GM19438 (cell line): ENCODE results near the gene NAPB.

Source experiments
- ATAC-seq: cut with Tn5 transposase; IDR thresholded peaks from one replicate; pipeline ENCODE4 v1.9.1; 2021; ENCODE audit warnings: low read depth; ENCODE audit not compliant: unreplicated experiment

NAPB gene

DNA sequence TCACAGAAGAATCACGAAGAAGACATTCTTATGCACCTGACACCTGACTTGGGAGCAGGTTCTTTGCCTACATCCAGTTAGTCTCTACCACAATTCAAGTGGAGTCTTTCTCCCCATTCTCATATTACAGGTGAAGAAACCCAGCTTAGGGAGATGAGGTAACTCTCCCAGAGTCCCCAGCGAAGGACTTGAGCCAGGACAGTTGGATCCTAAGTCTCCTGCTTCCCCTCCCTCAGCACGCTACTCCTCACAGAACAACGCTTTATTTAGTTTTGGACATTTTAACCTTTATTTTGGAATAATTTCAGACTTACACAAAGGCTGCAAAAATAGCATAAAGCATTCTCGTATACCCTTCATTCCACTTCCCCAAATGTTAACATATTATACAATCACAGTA lies 17.4 kb upstream of the NAPB start:
- no peak for ATAC-seq

DNA sequence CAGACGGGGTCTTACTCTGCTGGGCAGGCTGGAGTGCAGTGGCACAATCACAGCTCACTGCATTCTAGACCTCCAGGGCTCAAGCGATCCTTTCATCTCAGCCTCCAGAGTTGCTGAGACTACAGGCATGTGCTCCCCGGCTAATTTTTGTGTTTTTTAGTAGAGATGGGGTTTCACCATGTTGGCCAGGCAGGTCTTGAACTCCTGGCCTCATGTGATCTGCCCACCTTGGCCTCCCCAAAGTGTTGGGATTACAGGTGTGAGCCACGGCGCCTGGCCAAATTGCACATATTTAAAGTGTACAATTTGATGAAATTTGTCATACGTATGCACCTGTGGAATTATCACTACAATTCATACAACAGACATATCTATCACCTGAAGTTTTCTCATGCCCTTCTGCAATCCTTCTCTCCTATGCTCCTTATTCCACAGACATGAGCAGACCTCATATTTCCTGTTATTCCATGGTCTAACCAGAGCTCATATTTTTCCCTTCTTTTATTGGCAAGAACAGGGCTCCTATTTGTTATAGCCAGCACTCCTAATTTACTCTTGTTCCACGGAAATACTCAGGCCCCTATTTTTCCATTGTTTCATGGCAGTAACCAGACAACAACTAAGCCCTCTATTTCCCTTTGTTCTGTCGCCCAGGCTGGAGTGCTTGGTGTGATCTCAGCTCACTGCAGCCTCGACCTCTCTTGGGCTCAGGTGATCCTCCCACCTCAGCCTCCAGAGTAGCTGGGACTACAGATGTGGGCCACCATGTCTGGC lies 16.0 kb upstream of the NAPB start:
- ATAC-seq, result no peak

DNA sequence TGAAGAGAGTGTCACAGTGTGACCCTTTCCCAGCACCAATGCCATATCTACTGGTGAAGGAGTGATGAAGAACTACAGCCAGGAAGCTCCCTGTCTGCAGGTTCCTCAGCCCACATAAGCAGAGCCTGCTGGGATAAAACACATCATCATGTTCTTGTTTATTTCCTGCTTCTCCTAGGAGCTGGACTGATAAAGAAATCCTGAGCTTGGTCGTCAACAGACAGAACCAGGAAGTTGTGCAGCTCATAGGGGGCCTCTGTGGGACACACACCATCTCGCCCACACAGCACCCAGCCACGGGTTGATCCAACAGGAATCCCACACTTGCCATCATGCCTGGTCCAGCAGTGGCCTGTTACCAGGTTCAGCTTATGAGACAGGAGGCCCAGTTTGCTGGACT lies 15.4 kb upstream of the NAPB start:
- ATAC-seq, result no peak

DNA sequence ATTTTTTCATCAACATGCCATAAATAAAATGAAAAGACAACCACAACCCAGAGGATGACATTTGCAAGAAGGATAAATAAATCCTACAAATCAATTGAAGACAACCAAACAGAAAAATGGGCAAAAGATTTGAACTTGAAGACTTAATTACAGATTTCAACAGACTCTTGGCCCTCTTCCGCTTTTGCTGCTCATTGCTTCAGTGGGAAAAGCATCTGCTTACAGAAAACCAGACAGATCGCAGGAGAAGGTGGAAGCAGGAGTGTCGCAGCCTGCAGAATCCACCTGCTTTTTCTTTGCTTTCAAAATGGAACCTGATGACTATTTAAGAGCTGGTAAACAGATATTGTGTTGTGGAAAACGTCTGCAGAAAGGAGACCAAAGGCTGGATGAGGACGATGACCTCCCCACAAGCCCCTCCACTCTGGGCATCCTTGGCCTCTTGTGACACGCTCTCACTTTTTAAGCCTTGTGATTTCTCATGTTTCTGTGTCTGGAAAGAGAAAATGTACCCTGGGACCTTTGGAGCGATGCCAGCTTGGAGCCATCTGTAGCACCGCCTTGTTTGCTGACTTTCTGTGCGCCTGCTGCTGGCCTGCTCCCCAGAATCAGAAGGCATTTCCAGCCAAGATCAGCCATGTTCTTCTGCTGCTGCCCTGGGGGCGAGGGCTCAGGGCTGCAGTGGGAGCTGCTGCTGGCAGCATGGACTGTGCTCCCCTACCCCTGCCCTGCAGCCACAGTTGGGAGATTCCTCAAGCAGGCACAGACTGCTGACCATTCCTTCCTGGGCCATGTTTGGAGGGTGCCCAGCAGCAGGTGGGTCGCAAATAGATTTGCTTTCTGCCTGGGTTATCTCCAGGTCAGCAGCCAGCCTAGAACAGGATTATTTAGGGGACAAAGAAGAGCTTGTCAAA lies 14.6 kb upstream of the NAPB start:
- no peak for ATAC-seq

DNA sequence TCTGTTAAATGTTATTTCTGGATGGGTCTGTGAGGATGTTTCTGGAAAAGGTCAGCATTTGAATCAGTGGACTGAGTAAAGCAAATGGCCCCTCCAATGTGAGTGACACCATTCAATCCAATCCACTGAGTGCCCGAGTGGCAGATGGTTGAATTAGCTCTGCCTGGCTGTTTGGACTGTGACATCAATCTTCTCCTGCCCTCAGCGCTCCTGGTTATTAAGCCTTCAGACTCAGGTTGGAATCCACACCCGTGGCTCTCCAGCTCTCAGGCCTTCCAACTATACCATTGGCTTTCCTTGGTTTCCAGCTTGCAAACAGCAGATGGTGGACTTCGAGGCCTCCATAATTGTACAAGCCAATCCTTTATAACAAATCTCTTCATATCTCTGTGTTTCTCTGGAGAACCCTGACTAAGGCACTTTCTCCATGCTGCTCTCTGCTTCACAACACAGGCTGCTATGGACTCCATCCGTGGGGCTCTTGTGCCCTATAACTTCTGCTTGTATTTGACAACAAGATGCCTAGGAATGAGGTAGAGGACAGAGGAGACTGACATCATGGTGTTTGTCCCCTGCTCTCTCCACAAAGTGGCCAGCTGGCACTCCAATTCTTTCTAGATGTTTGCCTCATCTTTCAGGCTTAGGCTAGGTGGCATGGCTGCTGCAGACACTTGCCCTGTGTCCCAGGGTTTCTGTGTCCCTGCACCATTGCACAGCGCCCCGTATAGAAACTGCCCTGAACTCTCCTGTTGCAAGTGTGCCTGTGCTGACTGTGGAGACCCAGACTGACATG lies 13.4 kb upstream of the NAPB start:
- no peak for ATAC-seq

DNA sequence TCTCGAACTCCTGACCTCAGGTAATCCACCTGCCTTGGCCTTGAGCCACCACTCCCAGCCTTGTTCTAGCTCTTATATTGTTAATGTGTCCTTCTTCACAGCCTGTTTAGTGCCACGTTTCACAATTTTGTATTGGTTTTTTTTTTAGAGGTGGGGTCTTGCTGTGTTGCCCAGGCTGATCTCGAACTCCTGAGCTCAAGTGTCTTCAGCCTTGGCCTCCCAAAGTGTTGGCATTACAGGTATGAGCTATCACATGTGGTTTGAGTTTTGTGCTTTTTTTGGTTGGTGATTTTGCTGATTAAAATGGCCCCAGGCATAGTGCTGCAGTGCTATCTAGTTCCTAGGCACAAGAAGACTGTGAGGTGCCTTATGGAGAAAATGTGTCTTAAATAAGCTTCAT lies 12.3 kb upstream of the NAPB start:
- ATAC-seq, result no peak

DNA sequence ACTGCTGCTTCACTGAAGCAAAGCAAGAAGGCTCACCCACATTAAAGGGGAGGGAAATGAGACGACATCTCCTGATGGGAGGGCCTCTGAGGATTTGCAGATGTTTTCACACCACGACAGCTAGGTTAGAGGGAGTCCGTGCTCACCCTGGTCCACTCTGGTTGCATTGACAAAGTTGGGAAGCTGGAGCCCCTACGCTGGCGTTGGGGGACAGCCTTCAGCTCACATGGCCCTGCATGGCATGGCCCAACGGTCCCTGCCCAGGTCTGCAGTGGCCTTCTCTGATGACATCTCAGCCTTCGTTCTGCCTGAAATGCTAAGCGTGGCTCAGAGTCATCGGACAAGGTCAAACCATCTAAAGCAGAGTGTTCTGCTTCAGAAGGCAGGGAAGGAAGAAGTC lies 3.8 kb upstream of the NAPB start:
- no peak for ATAC-seq

DNA sequence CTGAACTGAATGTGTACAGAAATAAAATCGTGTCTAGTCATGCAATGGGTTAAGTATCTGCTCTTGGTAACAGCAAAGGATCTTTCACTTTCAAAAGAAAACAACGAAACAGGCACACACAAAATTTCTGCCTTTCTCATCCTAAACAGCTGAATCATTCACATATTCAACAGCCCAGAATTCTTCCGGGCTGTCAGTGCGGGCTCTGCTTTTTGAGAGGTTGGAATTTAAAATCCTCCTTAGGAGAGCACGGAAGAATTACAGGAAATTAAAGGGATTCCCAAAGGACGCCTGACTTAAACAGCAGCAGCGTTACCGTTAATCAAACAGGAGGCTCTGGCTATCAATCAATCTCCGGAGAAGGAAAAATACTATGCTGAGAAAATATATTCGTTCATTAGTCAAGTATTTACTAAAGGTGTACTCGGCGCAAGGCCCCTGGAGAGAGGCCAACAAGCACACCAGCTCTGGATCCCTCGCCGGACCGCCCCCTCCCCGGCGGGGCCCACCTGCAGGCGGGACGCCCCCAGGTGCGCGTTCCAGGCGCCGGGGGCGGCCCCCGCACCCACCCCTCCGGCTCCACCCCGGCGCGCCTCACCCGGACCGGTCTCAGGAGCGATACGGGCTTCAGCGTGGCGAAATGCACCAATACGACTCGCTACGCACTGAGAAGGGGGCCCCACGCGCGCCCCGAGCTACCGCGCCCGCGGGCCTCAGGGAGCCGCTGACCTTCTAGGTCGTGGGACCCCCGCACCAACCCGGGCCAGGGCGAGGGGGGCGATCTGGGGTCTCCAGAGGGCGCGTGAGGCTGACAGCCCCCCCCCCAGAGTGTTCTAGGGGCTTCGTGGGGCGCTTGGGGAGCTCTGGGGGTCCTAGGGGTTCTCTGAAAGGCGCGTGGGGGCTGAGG lies 1.0 kb downstream of the NAPB start:
- no peak for ATAC-seq

DNA sequence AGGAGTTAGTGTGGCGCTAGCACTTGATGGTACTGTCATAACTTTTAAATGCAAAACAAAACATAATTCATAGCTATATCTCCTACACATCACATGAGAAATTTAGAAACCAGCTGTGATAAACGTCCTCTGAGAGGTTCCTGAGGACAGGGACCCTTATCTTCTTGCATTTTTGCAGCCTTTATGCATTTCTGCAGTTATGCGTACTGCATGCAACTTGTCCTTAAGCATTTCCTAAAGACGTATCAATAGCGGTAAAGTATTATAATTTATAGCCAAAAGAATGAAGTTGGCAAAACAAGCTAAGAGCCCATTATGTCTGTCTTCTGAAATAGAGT lies 1.7 kb downstream of the NAPB start:
- no peak for ATAC-seq

DNA sequence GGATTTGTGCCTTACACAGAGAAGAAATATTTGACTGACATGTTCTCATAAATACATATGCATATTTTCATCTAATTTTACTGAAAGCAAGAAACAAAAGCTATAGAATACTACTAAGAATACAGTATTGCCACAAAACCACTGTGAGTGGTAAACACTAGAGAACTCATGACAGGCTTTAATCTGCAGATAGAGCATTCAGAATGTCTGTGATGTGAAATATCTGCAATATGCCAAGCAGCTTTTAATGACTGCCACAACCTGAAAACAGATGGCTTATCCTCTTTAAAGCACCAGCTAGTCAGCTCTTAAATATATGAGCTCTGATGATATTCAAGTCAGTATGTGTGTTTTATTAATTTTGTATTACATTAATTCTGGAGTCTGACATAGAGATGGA lies 3.4 kb downstream of the NAPB start:
- no peak for ATAC-seq

DNA sequence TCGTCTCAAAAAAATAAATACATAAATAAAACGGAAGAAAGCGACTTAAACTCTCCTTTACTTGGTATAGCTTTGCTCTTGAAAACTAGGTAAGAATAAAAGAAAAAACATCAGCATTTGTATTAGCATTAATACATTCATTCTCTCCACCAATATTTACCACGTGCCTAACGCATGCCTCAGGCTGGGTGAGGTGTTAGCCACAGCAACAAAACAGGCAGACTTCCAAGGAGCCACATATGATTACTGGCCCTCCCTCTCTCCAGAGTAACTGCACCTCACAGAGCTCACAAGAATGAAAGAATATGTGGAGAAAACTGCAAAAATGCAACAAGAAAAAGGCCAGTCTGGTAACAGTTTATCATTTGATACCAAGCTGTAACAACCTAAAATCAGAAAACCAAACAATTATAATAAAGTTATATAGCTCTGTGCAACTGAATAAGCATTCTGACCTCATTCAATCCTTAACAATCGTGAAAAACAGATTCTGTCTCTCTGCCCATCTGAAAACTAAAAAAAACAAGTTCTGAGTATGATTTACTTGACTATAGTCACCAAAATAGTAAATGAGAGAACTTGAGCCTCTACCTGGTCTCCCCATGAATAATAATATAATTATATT lies 5.2 kb downstream of the NAPB start:
- no peak for ATAC-seq

DNA sequence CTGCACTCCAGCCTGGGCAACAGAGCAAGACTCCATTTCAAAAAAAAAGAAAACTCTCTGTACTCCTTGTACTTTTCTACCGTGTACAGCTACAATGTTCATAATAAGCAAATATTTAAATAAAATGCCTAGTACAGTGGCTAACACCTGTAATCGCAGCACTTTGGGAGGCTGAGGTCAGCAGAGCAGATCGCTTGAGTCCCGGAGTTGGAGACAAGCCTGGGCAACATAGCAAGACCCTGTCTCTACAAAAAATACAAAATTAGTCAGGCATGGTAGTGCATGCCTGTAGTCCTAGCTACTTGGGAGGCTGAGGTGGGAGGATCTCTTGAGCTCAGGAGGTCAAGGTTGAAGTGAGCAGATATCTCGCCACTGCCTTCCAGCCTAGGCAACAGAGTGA lies 5.7 kb downstream of the NAPB start:
- no peak for ATAC-seq

DNA sequence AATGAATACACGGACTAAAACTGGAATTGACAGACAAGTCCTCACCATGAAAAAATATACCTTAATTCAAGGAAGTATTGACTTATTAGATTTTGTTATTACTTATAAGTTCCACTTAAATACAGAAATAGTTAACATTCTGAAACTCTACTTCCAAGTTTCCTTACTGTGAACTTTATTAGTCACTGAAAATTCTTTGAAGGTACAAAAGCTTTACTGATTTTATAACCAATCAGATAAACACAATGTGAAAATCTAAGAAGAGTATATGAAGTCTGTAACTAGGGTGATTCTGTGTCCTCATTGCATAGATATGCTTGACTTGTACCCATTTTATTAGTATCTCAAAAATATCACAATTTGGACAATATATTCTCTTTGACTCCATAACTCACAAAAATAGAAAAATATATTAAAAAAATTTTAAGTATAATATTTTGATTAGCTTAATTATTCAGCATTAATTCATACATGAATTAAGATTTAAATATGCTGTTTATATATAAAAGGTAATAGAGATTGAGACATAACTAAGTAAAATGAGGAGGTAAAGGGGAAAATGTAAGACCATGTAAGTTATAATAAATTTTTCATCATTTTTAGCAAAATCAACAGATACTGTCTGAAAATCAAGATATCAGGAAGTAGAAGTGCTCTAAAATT lies 6.6 kb downstream of the NAPB start:
- ATAC-seq, result no peak

DNA sequence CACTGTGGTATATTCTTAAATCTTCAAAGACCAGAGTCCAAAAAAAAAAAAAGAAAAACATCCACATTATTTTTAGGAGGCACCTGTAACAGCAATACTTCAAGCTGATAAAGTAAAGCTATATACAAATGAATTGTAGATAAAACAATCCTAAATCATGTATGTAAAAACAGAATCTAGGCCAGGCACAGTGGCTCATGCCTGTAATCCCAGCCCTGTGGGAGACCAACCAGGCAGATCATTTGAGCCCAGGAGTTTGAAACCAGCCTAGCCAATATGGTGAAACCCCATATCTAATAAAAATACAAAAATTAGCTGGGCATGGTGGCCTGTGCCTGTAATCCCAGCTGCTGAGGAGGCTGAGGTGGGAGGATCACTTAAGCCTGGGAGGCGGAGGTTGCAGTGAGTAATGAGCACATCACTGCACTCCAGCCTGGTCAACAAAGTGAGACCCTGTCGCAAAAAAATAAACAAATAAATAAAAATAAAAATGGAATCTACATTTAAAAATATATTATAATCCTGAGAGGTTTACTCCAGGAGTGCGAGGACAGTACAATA lies 7.3 kb downstream of the NAPB start:
- ATAC-seq, result no peak

DNA sequence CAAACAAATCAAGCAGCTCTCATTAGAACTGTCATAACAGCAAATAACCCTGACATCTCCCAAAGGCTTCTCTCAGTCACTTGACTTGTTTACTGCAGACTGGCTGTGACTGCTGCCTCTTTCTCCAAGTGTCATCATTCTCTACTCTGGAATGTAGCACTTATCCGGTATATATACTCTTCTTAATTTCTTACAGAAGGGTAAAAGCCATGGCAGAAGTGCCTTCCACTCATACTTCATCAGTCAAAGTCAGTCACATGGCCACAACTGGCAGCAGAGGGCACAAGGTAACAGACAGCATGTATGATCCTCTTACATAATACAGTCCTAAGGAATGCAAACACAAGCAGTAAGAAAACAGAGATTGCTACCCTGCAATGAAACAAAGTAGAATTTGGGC lies 9.3 kb downstream of the NAPB start:
- no peak for ATAC-seq

DNA sequence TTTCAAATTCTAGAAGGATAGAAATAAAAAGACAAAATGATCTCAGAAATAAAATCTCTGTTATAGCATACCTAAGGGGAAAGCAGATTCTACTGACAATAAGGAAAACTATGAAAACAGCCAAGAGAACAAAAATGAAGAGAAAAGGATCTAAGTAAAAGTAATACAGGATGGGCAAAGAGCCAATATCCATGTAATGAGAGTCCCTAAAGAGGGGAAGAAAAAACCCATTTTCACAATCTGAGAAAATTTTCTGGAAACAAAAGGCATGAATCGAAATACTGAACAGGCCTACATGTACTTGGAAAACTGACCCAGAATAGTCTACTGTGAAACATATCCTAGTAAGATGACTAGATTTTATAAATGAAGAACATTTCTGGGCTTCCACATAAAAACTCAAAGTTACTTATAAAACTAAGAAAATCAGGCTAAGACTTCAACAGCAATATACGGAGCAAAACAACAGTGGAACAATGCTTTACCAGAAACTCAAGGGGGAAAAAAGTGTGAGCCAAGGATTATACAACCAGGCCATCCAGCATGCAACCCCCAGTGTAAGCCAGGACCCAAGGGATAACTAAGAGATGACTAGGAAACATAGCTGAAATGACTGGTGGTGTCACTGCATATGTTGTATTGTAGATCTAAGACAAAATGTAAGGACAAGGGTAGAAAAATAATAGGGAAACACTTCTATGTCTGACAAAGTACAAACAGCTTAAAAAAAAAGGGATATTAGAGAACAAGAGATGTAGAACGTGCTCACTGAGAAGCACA lies 10.2 kb downstream of the NAPB start:
- no peak for ATAC-seq

DNA sequence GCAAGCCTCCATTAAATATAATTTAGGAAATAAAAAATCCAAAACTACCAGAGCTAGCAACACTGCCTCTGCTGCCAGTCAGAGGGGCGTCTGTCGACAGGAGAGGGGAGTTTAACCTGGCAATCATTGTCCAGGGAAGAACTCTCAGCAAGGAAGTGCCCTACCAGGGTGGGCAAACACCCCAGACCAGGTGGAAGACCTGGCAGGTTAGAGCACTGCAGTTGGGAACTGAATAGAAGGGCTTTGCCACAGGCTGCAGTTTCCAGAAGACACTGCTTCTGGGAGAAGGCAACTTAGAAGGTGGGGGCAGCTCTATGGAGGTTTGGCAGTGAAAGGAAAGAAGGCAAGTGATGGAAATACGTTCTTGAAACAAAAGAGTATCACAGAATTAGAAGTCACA lies 11.5 kb downstream of the NAPB start:
- no peak for ATAC-seq

DNA sequence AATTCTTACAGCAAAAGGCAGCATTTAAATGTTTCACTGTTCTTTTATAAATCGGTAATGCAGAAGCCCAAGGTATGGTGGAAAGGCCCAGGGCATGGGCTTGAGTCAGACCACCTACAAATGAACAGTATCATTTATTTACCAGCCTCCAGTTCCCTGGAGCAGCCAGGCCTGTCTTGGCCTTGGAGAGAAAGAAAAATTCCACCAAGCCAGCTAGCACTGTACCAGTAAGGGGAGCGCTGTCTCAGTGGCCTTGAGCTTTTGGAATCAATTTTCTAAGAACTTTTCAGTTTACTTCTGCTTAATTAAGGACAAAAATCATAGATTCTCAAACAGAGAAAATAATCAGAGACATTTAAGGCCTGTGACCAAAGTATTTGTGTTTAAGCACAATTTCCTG lies 12.3 kb downstream of the NAPB start:
- ATAC-seq, result no peak
